GM18867 (cell line): ENCODE data around the gene MSX1.

Experiments
- ATAC-seq: cut with Tn5 transposase; IDR thresholded peaks from one replicate; pipeline ENCODE4 v1.9.1; 2021; ENCODE audit warnings: mild to moderate bottlenecking, moderate library complexity; ENCODE audit not compliant: unreplicated experiment

Gene MSX1

DNA sequence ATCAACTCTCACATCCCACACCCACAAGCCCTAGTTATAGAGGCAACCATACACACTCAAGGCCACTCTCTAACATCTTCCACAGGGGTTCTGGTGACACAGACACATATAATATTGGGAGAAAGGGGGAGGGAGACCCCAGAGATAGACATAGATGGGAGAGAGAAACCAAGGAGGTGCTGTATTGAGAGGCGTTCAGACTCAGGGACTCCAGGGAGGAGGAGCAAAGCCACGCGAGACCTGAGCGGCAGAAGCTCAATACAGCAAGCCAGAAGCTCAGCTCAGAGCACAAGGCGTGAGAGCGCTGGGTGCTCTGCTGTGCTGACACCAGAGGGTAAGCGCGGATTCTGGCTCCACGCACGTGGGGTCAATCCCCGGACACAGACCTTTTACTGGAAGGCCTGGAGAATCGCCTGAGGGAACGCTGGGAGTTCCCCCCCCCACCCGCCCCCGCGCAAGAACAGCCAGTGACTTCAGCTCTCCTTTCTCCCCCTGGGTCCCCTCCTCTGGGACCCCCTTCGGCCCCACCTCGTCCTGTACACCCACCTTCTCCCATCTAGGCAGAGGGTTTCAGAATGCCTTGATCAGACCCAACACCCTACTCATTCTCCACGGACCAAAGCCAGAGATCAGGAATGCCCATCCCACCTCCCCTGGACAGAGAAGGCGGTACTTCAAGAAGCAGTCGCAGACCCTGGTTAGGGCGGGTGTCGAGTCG lies 8.7 kb downstream of the MSX1 start:
- no peak for ATAC-seq

DNA sequence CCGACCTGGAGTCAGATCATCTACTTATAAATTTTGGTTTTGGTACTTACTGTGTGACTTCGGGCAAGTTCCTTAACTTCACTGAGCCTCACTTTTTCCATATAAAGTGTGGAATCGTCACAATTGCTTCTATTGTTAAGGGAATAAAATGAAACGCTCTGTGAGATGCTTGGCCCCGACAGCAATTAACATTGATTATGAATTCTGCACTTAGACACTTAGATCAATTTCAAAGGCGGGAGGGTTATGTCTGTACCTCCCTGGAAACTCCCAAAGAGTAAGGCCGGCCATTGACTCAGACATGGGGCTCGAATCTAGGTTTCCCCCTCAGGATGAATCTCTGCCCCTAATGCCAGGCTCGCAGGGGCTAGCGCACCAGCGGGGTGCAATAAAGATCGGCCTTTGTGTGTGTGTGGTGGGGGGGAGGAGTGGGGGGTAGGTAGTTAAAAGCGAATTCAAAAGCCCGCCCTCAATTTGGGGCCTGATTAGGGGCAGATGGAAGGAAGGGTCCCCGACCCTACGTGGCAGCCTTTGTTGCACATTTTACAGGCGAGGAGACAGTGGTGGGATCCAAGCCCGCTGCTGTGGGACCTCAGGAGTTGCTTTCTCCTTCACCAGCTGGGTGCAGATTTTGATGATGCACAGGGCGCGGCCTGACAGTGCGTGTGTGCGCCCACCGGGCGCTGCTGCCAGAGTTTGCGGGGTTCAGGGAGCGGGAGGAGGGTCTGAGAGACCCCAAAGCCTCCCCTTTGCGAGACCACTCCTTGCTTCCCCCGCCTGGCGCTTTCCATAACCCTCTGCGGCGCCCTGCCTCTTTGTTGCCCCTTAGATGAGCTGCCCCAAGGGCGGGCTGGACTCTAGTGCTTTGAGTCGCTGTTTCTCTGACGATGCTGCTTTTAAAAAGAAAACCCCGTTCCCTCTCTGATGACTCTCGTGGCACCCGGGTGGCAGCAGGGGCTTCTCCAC lies 9.6 kb downstream of the MSX1 start:
- ATAC-seq, result no peak

DNA sequence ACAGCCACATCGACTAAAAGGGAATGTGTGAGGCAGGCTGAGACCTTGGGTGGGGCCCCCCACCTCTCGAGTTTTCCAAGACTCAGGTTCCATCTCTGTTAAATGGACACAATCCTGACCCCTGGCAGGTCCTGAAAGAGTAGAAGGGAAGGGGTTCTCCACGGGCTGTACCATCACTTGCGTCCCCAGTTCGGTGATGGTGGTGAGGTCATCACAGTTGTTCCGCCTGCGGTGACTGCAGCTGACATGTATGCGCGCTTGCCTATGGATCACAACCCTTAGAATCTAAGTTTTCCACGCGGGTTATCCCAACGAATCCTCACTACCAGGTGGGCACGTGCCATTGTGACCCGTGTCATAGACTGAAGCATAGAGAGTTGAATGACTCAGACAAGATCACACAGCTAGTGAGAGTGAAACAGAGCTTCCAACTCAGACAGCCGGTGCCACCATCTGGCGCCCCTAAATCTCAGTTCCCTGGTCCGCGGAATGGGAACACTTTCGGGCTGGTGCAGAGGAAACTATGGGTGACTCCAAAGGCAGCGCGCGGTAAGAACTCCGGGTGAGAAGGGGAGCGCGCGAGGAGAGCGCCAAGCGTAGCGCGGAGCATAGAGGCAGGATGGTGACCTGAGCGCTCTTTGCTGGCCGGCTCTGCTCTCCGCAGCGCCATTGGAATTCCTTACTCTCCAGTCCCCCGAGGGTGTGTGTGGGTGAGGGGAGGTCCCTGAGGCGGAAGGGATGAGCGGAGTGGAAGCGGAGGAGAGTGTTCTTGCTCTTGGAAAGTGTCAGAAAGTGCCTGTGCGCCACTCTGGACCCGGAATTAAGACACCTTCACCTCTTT lies 10.5 kb downstream of the MSX1 start:
- no peak for ATAC-seq

DNA sequence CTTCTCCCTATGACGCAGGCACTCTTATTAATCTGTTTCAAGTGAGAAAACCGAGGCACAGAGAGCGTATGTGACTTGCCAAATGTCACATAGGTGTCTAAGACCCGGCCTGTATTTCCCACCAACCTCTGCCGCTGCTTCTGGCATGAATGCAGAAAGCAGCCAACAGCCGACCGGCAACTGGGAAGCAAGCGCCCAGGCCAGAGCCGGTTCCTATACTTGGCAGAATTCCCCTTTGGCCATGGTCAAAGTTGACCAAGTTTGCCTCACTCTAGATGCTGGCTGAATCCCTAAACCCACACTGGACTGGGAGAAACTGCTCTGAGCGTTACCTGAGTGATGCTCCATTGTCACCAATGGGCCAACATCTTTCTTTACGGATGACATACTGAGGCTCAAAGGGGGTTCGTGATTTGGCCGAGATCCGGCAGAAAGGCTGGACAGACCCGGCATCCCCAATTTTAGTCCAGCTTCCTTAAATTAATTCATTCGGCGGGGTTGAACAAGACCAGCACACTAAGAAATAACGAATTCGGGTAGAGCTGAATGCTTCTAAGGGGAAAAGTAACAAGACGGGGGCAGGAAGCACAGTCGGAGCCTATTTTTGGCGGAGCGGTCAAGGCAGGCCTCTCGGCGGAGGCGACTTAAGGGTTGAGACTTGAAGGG lies 11.2 kb downstream of the MSX1 start:
- no peak for ATAC-seq

DNA sequence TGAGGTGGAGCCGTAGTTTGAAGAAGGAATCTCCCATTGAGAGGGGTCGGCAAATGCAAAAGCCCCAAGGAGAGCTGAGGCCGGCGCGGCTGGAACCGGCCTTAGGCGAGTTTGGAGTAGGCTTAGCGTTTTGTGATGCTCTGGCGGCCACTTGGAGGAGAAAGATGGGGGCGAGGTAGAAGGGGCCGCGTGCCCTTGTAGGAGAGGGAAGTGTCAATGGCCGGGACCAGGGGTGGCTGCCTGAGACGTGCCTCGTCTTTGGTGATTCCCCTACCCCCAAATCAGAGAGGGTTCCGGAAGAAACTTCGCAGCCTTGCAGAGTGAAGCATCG lies 11.7 kb downstream of the MSX1 start:
- ATAC-seq, result no peak

DNA sequence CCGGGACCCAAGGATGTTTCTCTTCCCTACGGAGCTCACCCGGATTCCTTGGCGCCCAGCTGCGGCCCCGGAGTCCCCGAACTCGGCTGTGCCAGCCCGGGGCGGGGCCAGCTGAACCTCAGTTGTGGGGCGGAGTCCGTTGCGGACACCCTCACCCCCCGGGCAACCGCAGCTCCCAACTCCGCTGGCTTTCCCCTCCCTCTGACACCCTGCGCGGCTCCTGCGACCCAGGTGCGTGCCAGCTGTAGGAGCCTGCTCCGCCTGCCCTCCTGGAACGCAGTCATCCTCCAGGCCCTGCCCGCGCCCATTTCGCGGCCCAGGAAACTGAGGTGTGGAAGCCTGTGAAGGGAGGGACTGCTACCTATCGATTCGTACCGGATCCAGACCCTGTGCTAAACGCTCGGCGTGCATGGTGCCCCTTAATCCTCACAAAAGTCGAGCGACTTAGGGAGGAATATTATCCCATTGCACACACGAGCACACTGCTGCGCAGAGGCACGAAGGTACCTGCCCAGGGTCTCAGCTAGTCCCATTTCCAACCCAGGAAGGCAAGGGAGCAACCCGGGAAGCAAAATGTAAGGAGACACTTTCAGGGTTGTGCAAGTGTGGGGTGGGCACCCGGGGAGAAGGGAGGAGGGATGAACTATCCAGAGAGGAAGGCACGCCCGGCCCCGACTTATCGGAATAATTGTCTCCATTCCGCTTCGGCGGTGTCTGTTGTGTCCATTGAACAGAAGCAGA lies 12.3 kb downstream of the MSX1 start:
- no peak for ATAC-seq

DNA sequence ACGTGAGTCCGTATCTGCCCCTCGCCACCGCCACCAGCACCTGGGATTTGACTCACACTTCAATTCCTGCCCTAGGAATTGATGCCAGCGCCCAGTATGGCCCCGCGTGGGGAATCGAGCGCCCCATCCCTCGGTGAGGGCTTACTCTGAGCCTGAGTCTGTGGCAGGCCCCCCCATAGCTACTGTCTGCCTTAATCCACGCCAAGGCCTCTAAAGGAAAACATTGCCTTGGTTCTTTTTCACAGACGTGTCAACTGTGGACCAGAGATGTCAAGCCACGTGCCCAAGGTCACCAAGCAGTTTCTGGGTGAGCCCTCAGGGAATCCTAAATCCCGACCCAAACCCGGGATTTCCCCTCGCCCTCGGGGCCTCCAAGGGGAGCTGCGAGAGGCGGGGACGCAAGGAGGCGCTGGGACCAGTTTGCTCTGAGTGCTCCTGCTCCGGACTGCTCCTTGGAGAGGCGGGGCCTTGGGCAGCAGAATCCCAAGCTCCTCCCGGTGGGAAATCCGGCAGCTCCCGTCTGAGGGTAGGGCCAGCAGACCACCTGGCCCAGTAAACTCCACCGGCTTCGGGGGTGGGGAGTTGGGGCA lies 12.9 kb downstream of the MSX1 start:
- no peak for ATAC-seq

DNA sequence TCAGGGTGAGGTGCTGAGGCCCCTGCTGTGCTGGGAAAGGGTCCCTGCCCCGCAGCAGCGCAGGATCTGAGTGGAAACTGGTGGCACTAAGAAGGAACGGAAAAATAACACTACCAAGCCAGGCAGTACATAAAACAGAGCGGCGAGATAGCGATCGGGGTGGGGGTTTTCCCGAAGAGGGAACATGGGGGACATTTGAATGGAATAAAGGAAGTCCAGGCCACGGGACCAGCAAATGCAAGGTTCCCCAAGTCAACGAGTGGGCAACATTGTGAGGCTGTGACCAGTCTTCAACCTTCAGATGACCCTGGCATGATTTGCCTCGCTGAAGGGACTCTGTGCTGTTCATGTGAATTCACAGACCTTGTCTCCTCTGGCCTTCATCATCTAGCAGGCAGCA lies 13.7 kb downstream of the MSX1 start:
- no peak for ATAC-seq

DNA sequence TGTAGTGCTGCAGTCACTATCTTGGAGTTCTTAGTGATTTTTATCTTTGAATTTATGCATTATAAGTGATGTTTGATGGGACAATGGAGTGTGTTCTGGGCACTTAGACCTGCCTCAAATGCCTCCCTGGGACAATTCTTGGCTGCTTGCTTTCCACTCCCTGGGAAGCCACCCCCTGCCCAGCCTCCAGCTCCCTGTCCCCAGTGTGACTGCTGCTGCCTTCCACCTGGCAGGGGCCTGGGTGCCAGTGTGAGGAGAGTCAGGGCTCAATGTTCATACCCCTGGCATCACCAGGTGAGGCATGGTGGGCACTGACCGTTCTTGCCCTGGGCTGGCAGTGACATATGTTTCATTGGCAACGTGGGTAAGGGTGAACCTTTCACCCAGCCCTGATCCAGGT lies 14.8 kb downstream of the MSX1 start:
- no peak for ATAC-seq

DNA sequence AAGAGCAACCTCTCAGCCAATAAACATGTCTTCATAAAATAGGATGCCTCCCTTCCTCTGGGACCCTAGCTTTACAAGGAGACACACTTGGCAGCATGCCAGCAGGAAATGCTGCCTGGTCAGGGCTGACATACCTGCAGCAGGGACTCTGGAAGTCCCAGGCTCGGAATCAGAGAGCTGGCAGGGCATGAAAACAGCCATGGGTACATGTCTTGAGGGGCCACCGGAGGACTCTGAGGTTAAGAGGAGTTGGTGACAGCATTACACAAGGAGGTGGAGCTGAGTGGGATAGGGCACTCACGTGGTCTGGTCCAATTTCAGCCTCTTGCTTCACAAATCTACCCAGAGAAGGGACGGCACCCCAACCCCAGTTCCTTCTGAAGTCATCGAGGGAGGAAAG lies 15.7 kb downstream of the MSX1 start:
- ATAC-seq, result no peak

DNA sequence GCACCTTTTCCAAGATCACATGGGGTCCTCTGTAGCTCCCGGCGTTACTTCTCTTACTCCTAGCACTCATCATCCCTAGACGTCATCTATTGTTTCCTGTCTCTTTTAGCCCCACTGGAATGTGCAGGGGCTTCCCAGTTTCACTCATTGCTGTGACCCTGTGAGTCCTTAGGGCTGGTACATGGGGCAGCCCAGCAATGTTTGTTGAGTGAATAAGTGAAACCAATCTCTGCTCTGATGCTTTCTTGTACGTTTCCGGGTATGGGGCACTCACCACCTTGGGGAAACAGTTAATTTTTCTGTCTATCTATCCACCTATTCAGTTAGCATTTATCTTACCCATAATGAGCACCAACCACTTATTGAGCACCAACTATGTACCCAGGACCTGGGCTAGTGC lies 16.1 kb downstream of the MSX1 start:
- no peak for ATAC-seq

DNA sequence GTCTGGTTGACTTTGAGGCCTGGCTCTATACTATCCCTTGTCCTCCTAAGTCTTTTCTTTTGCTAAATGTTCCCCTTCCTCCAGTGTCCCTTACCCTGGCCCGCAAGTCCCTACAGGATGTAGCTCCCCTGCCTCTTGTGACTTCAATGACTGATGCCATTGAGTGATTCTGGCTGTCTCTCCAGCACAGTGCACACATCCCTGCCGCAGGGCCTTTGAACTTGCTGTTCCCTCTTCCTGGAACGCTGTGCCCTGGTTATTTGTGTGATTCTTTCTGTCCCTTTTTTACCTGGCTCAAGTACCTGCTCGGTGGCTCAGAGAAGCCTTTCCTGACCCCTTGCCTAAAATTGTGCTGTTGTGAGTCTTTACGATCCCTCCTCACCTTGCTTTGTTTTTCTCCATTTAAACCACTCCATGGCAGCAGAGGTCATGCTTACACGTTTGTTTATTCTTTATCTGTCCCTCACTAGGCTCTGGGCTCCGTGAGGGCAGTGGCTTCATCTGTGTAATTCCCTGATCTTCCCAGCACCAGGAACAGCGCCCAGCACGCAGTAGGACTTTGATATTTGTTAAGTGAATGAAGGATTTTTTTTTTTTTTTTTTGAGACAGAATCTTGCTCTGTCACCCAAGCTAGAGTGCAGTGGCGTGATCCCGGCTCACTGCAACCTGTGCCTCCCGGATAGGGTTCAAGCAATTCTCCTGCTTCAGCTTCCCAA lies 17.6 kb downstream of the MSX1 start:
- no peak for ATAC-seq

DNA sequence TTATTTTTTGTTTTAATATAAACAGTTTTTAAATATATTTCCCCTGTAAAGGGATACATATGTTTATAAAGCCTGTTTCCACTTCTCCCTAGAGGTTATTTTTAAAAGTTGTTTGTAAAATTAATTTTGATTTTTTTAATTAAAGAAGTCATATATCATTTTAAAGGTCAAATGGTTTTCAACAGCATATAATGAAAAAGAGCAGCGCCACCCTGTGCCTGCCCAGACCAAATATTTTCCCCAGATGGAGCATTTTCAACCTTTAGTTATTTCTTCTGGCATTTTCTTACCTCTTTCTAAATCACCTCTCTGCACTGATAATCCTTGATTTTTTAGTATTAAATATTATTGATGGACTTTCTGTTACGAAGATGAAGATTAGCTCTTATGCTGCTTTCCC lies 21.0 kb downstream of the MSX1 start:
- ATAC-seq, result no peak

DNA sequence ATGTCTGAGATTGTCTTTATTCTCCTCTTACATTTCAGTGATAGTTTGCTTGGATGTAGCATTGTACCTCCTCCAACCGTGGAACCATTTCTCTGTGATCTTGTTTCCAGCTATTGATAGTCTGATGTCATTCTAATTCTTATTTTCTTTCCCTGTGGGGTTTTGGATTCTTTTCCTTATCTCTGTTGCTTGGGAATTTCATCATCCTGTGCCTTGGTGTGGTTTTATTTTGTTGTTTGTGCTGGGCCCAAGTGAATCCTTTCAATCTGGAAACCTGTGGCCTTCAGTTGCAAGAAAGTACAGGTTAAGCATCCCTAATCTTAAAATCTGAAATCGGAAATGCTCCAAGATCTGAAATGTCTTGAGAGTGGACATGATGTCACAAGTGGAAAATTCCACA lies 22.0 kb downstream of the MSX1 start:
- no peak for ATAC-seq

DNA sequence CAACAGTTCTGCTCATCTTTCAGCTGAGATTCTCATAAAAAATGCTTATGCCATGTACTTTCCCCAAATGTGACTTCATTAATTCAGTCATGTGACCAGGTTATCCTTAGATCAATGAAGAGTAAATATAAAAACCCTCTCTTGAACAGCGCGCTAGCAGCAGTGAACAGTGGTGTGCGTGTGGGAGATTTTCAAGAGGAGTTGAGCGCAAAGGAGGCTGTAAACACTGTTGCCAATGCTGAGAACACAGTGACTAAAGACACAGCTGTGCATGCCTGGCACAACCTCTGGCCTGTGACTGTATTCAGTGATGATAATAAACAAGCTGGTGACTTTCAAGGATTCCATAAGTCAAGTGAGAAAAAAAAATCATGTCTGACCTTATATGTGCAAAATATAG lies 25.1 kb downstream of the MSX1 start:
- ATAC-seq, result no peak

DNA sequence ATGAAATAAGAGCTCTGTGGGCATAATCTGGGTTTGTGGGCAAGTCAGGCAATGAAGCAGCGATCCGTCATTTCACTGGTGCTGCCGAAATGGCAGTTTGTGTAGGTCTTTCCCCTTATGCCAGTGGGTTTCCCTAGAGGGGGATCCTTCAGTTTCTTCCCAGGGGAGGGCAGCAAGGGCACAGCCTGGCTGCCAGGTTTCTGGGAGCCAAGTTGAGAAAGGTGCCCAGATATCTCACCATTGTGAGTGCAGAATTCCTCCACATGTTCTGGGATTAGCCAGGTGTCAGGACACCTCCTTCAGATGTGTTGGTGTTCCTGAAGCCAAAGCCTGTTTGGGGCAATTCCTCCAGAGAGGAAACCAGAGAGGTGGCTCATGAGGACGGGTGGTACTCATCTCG lies 28.0 kb downstream of the MSX1 start:
- no peak for ATAC-seq

DNA sequence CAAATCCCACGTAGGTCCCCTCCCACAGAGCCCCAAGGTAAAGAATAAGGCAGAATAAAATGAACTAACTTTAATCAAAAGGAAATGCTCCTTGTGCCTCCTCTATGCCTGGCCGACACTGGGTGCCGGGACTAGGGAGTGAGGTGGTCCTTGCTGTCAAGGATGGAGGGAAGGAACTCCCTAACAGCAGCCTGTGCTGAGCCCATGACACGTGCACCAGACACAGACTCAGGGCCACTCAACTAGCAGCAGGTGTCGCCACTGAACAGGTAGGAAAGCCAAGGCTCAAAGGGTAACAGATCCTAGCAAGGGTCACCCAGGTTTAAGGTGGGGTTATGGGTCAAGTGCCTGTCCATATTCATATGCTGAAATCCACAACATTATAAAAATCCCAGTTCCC lies 29.2 kb downstream of the MSX1 start:
- no peak for ATAC-seq

DNA sequence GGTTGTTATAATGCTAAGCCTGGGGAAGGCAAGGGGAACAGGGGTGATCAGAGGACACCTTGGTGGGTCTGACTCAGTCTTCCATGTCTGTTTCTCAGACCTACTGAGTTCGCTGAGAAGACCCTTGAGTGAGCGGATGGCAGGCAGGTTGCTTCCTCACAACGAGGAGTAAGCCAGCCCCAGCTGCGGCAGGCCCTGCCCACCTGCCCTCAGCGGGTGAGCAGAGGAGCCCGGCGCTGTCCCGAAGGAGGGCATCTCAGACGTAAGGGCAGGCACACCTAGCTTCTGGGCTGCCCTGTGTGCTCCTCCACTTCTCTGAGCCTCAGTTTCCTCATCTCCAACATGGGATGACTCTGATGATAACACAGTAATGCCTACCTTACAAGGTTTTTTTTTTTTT lies 30.3 kb downstream of the MSX1 start:
- no peak for ATAC-seq

DNA sequence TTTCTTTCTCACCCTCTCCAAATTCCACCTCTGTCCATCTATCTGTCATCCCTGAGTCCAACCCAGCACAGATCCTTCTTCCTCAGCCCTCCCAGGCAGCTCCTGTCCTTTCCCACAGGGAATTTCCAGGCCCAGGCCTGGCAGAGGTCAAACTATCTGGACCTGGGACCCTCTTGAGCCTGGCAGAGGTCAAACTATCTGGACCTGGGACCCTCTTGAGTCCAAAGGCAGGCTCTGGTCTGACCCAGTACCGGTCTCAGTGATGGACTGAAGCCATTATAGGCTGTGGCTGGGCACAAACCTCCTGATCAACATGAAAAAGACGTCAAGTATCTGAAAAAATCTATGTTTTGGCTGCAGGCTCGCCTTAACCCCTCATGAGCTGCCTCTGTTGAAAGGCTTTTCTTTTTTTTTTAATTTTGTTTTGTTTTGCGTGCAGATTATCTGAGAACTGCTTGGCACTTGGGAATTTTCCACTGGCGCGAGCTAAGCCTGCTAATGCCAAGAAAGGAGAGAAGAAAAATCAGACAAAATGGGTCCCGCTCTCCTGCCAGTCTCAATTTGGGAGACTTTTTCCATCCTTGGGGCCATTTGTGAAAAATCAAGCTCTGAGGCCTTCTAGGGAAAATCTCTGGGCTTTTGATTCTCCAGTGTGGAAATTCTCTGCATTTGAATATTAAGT lies 31.2 kb downstream of the MSX1 start:
- ATAC-seq, result no peak
